Skeletal muscle cell (primary cell): ENCODE data around the gene SCMH1.

Source experiments
- DNase-seq: peaks from one replicate; pipeline ENCODE4 v3.0.0-alpha.2; 2010; ENCODE audit warnings: low read depth
- H3K4me3 ChIP-seq: 2 replicates; pipeline ENCODE4 v1.5.1; 2011; ENCODE audit warnings: low read depth, mild to moderate bottlenecking, control low read depth, low read length, moderate library complexity

The SCMH1 gene

GRCh38 chr1:41109310-41110197 is 132.6 kb downstream of the SCMH1 start:
- no peak overlapping the region for H3K4me3 ChIP-seq
- peak; percentile 76 for DNase-seq

DNA sequence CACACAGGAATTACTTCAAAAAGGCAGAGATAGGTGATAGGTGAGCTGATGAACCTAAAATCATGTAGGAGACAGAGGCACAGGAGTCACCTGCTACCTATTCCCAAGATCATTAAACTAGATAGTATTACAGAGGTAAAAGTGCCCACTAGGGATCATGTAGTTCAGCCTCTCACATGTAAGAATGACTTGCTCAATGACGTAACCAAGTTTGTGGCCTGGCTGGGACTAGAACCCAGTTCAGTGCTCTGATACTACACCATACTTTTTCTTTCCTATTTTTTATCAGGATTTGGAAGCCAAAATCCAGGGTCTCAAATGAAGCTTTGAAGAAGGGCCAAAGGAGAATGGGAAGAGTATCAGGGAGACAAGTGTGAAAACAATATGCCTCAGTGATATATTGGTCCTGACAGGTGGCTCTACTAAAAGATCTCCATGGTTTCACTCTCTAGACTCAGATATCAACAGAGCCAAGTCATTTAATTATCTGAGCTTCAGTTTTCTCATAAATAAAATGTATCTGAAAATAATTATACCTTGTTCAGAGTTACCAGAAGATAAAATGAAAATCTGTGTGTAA is 133.3 kb downstream of the SCMH1 start:
- DNase-seq, result no peak

GRCh38 chr1:41103766-41104165 is 138.3 kb downstream of the SCMH1 start:
- no peak overlapping the region for H3K4me3 ChIP-seq
- no peak for DNase-seq

More for the DNA sequence above, 133.3 kb downstream of the SCMH1 start:
- no peak overlapping the region for H3K4me3 ChIP-seq

DNA sequence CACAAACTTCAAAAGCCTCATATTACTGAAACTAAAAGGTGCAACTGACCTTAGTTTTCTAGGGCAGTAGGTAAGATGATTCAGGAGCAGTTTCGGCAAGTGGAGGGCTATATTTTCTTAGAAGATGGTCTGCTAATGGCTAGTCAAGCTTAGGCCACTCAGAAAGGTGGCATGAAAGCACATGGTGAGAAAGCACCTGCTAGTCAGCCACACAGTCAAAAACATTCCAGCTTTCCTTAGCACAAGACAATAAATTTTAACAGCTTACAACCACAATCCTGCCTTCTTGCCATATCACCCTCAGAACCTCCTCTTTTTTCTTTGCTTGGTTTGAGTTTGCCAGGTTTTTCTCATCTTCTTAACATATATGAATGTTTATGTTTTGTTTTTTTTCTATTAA is 139.5 kb downstream of the SCMH1 start:
- no peak for DNase-seq
- no peak overlapping the region for H3K4me3 ChIP-seq

DNA sequence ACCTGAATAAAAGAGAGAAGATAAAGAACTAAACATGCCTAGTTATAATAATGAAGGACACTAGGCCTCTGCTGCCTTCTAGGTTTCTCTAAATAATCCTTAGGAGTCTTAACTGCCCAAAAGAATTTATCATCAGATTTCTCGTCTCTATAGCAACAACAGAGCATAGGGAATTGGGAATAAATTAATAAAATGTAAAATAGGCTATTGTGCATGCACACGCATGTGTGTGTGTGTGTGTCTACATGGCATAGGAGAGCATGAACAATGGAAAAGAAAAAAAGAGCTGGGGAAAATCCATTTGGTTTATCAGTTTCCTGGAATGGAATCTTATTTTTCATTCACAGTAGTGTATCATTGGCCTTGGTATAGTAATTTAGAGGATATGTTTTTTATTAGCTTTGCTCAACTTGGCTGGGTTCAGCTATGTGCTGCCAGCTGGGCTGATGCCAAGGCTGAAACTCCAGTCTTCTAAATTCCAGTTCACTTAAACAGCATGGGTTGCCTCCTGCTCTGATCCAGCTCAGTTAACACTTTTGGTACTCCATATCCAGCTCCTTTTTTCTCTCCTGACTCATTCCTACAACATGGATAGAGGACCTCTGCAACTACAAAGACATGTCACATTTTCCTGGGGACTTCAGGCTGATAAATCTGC is 140.0 kb downstream of the SCMH1 start:
- no peak overlapping the region for H3K4me3 ChIP-seq
- DNase-seq, result peak; percentile 93

- no peak for DNase-seq
- H3K4me3 ChIP-seq, result no peak overlapping the region
Measured at GRCh38 chr1:41101076-41101475, 141.0 kb downstream of the SCMH1 start.

DNA sequence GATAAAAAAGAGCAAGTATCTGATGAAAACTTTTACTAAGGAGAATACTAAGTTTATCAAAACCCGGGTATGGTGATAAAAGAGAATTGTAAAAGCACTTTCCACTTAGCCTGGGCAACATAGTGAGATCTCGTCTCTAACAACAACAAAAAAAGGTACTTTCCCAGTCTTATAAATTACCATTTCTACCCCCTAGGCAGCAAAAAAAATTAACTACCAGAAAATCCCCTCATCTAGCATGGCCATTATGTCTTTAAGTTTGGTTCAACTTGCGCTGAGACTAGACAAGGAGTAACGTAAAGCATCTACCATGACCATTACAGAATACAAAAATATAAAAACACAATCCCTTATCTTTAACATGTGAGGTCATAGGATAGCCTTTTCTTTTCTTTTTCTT is 141.9 kb downstream of the SCMH1 start:
- no peak for DNase-seq
- no peak overlapping the region for H3K4me3 ChIP-seq

GRCh38 chr1:41098730-41099460 is 143.2 kb downstream of the SCMH1 start:
- H3K4me3 ChIP-seq, result no peak overlapping the region
- no peak for DNase-seq

DNA sequence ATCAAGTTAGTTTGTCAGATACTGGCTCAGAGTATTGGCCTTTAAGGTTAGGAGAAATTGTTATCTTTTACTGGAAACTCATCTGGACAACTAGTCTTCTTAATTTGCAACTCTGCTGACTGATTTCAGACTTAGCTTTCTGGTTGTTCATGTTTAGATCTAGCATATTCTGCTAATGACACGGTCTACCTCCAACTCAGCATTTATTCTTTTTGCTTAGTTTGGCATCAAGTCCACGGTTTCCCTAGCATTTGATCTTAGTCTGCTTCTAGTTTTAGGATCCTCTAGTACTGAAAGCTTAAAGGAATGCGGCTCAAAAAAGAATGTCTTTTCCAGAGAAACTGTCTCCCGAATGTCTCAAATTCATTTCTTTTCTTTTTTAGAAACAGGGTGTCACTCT is 145.0 kb downstream of the SCMH1 start:
- DNase-seq, result no peak

GRCh38 chr1:41093826-41094225 is 148.3 kb downstream of the SCMH1 start:
- no peak overlapping the region for H3K4me3 ChIP-seq
- no peak for DNase-seq

More for the DNA sequence above, 145.0 kb downstream of the SCMH1 start:
- no peak overlapping the region for H3K4me3 ChIP-seq

DNA sequence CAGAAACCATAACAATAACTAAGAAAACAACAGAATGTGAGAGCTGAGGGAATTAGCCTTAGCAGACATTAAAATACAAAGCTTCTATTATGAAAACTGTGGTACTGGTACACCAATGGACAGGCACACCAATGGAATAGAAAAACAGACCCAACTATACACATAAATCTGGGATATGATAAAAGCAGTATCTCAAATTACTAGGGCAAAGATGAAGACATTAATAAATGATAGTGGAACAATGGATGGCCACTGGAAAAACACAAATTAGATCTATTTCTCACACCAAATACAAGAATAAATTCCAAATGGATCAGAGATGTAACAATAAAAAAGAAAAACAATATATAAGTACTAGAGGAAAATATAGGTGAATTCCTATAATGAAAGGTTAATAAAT is 155.2 kb downstream of the SCMH1 start:
- no peak overlapping the region for H3K4me3 ChIP-seq
- no peak for DNase-seq

GRCh38 chr1:41078616-41079015 is 163.5 kb downstream of the SCMH1 start:
- DNase-seq, result no peak
- no peak overlapping the region for H3K4me3 ChIP-seq

GRCh38 chr1:41078193-41078592 is 163.9 kb downstream of the SCMH1 start:
- H3K4me3 ChIP-seq, result no peak overlapping the region
- no peak for DNase-seq

GRCh38 chr1:41073971-41074370 is 168.1 kb downstream of the SCMH1 start:
- no peak overlapping the region for H3K4me3 ChIP-seq
- DNase-seq, result peak; percentile 72

GRCh38 chr1:41072051-41072450 is 170.1 kb downstream of the SCMH1 start:
- no peak overlapping the region for H3K4me3 ChIP-seq
- DNase-seq, result peak; percentile 4

GRCh38 chr1:41056907-41057306 is 185.2 kb downstream of the SCMH1 start:
- DNase-seq, result no peak

DNA sequence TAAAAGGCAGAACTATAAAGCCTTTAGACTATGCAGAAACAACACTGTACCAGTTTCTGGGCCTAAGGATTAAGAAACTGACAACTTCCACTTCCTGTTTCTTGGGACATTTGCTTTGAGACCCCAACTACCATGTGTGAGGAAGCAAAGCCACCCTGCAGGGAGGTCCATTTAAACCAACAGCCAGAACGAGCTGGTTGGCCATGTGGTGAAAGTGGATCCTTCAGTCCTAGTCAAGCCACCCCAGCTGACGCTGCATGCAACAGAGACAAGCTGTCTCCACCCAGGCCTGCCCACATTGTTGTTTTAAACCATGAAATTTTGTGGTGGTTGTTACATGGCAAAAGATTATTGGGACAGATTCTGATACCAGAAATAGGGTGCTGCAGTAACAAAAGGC is 188.8 kb downstream of the SCMH1 start:
- no peak overlapping the region for H3K4me3 ChIP-seq
- DNase-seq, result no peak

More at GRCh38 chr1:41056907-41057306, 185.2 kb downstream of the SCMH1 start:
- H3K4me3 ChIP-seq, result no peak overlapping the region

DNA sequence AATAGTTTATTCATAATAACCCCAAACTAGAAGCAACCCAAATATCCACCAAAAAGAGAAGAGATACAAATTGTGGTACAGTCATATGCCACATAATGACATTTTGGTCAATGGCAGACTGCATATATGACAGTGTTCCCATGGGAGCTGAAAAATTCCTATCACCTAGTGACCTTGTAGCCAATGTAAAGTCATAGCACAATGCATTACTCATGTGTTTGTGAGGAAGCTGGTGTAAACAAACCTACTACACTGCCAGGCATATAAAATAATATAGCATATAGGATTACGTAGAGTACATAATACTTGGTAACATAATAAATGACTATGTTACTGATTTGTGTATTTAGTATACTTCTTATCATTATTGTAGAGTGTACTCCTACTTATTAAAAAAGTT is 191.1 kb downstream of the SCMH1 start:
- H3K4me3 ChIP-seq, result no peak overlapping the region
- no peak for DNase-seq

DNA sequence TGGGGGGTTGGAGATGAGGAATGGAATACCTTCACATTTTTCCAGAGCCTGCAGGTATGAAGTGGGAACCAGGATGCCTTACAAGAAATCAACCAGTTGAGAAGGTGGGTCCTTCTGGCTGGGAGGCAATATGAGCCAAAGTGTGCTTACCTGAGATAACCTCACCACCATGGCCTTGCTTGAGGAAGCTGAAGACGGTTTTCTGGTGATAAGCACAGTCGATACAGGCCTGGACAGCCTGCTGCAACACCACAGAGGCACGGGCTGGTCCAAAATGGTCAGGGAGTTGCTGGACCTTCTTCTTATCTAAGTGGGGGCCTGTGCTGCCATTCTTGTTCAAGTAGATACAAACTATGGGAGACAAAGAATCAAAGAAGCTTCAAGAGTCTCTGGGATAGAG is 193.6 kb downstream of the SCMH1 start:
- no peak overlapping the region for H3K4me3 ChIP-seq
- no peak for DNase-seq

DNA sequence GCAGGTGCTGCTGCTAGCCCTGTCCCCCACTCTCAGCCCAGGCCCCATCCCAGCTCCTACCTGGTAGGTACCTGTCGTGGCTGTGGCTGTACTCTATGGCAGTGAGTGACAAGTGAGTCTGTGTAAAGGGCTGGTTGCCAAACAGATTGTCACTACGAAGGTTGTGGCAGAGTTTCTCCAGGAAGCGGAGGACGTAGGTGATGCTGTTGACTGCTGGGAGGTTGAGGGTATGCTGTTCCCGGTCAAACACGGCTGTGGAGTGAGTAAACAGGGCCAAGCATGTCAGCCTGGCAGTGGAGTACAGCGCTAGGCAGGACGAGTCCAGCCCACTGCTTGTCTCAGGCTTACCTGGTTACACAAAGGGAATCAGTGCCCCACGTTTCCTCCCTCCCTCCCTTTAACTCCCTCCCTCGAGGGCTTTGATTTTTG is 195.7 kb downstream of the SCMH1 start:
- DNase-seq, result no peak
- H3K4me3 ChIP-seq, result no peak overlapping the region
